Activated T-helper 17 cell treated with anti-CD3 and anti-CD28 coated beads, Interleukin-2, amount 50 U/mL, for 72 hours (primary cell): ENCODE measurements around the gene ZNF583. TPM values are rescaled to one million over a fixed set of nuclear protein-coding genes. Genes with fewer than 3 reads are reported as not detected.
A peak's percentile ranks its signal among the peaks of the same experiment; 100 is the strongest.

Experiments used
- ATAC-seq: fragments of 150-1000 bp; cut with Tn5 transposase; replicated peaks from 2 replicates; pipeline ENCODE4 v1.10.0; 2021; ENCODE audit warnings: mild to moderate bottlenecking, moderate library complexity
- H3K27ac Mint-ChIP-seq: one replicate; pipeline ENCODE4 v1.8.0; 2022; ENCODE audit warnings: mixed read lengths
- H3K27me3 Mint-ChIP-seq: one replicate; pipeline ENCODE4 v1.8.0; 2022; ENCODE audit warnings: mixed read lengths
- H3K36me3 Mint-ChIP-seq: one replicate; pipeline ENCODE4 v1.8.0; 2022; ENCODE audit warnings: low read depth, mild to moderate bottlenecking, mixed read lengths
- H3K4me1 Mint-ChIP-seq: one replicate; pipeline ENCODE4 v1.8.0; 2022; ENCODE audit warnings: mixed read lengths
- H3K4me3 Mint-ChIP-seq: one replicate; pipeline ENCODE4 v1.8.0; 2022; ENCODE audit warnings: mild to moderate bottlenecking, mixed read lengths
- H3K9me3 Mint-ChIP-seq: one replicate; pipeline ENCODE4 v1.8.0; 2022; ENCODE audit warnings: mixed read lengths
- total RNA-seq, 2 donors: library from RNA; stranded (reverse); gene quantifications; one replicate each; pipeline ENCODE4 v1.2.3, GENCODE V29; 2022

The ZNF583 gene
- total RNA-seq, 2 donors from 2014 or later = 3.6 to 3.8 TPM

GRCh38 chr19:56403261-56403660 lies 871 bp upstream of the ZNF583 start:
- Mint-ChIP-seq H3K4me1 (peaks cover 14% of the 10 kb centered on the region), H3K27me3 (no peaks in the 10 kb centered on the region), H3K36me3 (peaks cover 58% of the 10 kb centered on the region), H3K27ac (peak overlapping the region; percentile 96), H3K4me3 (peak overlapping the region; percentile 90), H3K9me3 (peaks cover 39% of the 10 kb centered on the region)
- ATAC-seq = peak; percentile 35

GRCh38 chr19:56404705-56405056 lies 549 bp downstream of the ZNF583 start:
- Mint-ChIP-seq H3K27ac (peak overlapping the region; percentile 96), H3K36me3 (peaks cover 58% of the 10 kb centered on the region), H3K4me3 (peak overlapping the region; percentile 90), H3K27me3 (no peaks in the 10 kb centered on the region), H3K4me1 (peaks cover 14% of the 10 kb centered on the region), H3K9me3 (peaks cover 38% of the 10 kb centered on the region)
- no peak for ATAC-seq

- H3K9me3 Mint-ChIP-seq = peaks cover 40% of the 10 kb centered on the region
- H3K4me1 Mint-ChIP-seq = peaks cover 14% of the 10 kb centered on the region
- peak overlapping the region; percentile 90 for H3K4me3 Mint-ChIP-seq
- peaks cover 60% of the 10 kb centered on the region for H3K36me3 Mint-ChIP-seq
- no peak for ATAC-seq
- no peaks in the 10 kb centered on the region for H3K27me3 Mint-ChIP-seq
- H3K27ac Mint-ChIP-seq = peak overlapping the region; percentile 96
These were observed 930 bp downstream of the ZNF583 start for GRCh38 chr19:56405062-56405461.

- H3K4me1 Mint-ChIP-seq = no peaks in the 10 kb centered on the region
- ATAC-seq = no peak
- no peak overlapping the region for H3K4me3 Mint-ChIP-seq
- peaks cover 75% of the 10 kb centered on the region for H3K36me3 Mint-ChIP-seq
- H3K27me3 Mint-ChIP-seq = no peaks in the 10 kb centered on the region
- no peak overlapping the region for H3K27ac Mint-ChIP-seq
- peaks cover 57% of the 10 kb centered on the region for H3K9me3 Mint-ChIP-seq
These were observed 19.3 kb downstream of the ZNF583 start for GRCh38 chr19:56423276-56423984.

- H3K27me3 Mint-ChIP-seq = no peaks in the 10 kb centered on the region
- H3K4me3 Mint-ChIP-seq = no peak overlapping the region
- H3K9me3 Mint-ChIP-seq = peaks cover 52% of the 10 kb centered on the region
- H3K4me1 Mint-ChIP-seq = no peaks in the 10 kb centered on the region
- no peak for ATAC-seq
- peaks cover 70% of the 10 kb centered on the region for H3K36me3 Mint-ChIP-seq
- no peak overlapping the region for H3K27ac Mint-ChIP-seq
These were observed 19.8 kb downstream of the ZNF583 start for GRCh38 chr19:56423985-56424353.

- no peaks in the 10 kb centered on the region for H3K4me1 Mint-ChIP-seq
- no peaks in the 10 kb centered on the region for H3K36me3 Mint-ChIP-seq
- no peak overlapping the region for H3K27ac Mint-ChIP-seq
- H3K4me3 Mint-ChIP-seq = no peak overlapping the region
- peaks cover 32% of the 10 kb centered on the region for H3K9me3 Mint-ChIP-seq
- no peaks in the 10 kb centered on the region for H3K27me3 Mint-ChIP-seq
- no peak for ATAC-seq
These were observed 37.2 kb downstream of the ZNF583 start for GRCh38 chr19:56441206-56441792.

GRCh38 chr19:56474308-56474707 lies 70.2 kb downstream of the ZNF583 start:
- peaks cover 6% of the 10 kb centered on the region for H3K4me1 Mint-ChIP-seq
- no peak overlapping the region for H3K4me3 Mint-ChIP-seq
- peaks cover 25% of the 10 kb centered on the region for H3K27me3 Mint-ChIP-seq
- peaks cover 24% of the 10 kb centered on the region for H3K36me3 Mint-ChIP-seq
- H3K9me3 Mint-ChIP-seq = peaks cover 30% of the 10 kb centered on the region
- H3K27ac Mint-ChIP-seq = no peak overlapping the region
- ATAC-seq = no peak

GRCh38 chr19:56476093-56476492 lies 72.0 kb downstream of the ZNF583 start:
- Mint-ChIP-seq H3K4me1 (peaks cover 6% of the 10 kb centered on the region), H3K9me3 (peaks cover 35% of the 10 kb centered on the region), H3K4me3 (peak overlapping the region; percentile 49), H3K27me3 (peaks cover 29% of the 10 kb centered on the region), H3K27ac (no peak overlapping the region), H3K36me3 (peaks cover 24% of the 10 kb centered on the region)
- no peak for ATAC-seq

Other genes starting within 250 kb of the ZNF583 start
- not detected for gene GALP, start 228.3 kb upstream of the ZNF583 start, total RNA-seq
- gene ZSCAN5B, start 206.5 kb upstream of the ZNF583 start, total RNA-seq = under 1 TPM in 1 of 2 donors, not detected in 1; 0.24 TPM
- gene ZSCAN5C, start 202.1 kb upstream of the ZNF583 start, total RNA-seq = not detected
- 1 to 10 TPM; 1.0 TPM for gene EDDM13, start 131.6 kb upstream of the ZNF583 start, total RNA-seq
- gene ZSCAN5A, start 89.5 kb upstream of the ZNF583 start, total RNA-seq = 10 to 100 TPM; 11.6 to 13.7 TPM
- 1 to 10 TPM; 1.1 to 1.9 TPM for gene ZNF582, start 10.8 kb upstream of the ZNF583 start, total RNA-seq
- 1 to 10 TPM in 1 of 2 donors, not detected in 1; 1.6 TPM for gene ZNF667, start 73.0 kb downstream of the ZNF583 start, total RNA-seq
- 1 to 10 TPM in 1 of 2 donors, under 1 TPM in 1; 0.91 to 1.2 TPM for gene ZNF471, start 103.5 kb downstream of the ZNF583 start, total RNA-seq
- 1 to 10 TPM; 2.9 to 5.5 TPM for gene ZFP28, start 134.6 kb downstream of the ZNF583 start, total RNA-seq
- gene ZNF470, start 163.1 kb downstream of the ZNF583 start, total RNA-seq = 1 to 10 TPM; 3.1 to 6.9 TPM
- 1 to 10 TPM; 4.3 to 4.8 TPM for gene ZNF71, start 191.0 kb downstream of the ZNF583 start, total RNA-seq
- not detected for gene SMIM17, start 238.8 kb downstream of the ZNF583 start, total RNA-seq